ENCODE data around the gene SHC3. TPM values are rescaled to one million over a fixed set of nuclear protein-coding genes. Genes with fewer than 3 reads are reported as not detected.

Gene SHC3
- total and polyA plus RNA-seq, 2 experiments from 2014 or later: 1.3 to 2.9 TPM

DNA sequence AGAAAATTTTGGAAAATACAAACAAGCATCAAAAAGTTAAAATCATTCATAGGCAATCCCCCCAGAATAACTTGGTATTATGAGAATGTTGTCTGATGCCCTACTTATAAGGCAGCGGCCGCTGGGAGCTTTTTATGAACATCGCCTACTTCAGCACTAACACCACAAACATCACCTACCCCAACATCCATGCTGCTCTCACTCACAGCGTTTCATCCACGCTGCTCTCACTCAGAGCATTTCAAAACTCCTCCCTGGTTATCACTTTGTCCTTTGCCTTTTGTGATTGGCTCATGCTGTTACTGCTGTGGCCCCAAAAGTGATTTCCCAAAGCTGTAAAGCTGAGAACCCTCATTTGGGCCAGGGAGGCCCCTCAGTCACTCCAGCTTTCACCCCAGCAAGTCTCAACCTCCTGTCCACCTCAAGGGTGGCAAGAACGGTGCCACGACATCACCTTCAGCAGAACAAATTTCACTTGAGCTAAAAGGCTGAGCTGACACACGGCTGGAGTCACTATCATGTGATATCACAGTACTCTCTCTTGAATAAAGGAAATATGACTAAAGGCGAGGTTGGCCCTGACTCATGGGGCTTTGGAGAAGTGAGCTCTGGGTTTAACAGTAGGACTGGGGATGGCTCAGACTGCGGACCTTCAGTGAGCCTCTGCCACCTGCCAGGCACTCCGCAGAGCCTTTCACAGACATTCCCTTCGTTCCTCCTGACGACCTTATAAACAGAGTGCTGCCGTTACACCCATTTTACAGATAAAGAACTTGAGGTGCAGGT is 25.2 kb downstream of the SHC3 start:
- H3F3A ChIP-seq (replicated peaks; ENCODE audit: low read depth): no peaks in the 10 kb centered on the region
- no peaks in the 10 kb centered on the region for H3K79me2 ChIP-seq (replicated peaks; ENCODE audit: insufficient read depth)
- Mint-ChIP-seq H3K9me3 (no peaks in the 10 kb centered on the region), H3K27ac (no peak overlapping the region), H3K4me1 (no peaks in the 10 kb centered on the region), H3K36me3 (ENCODE audit: low read depth) (no peaks in the 10 kb centered on the region), H3K4me3 (no peak overlapping the region), H3K27me3 (ENCODE audit: insufficient read depth, low read depth, poor library complexity) (no peaks in the 10 kb centered on the region)
- no peak overlapping the region for H3K4me3 ChIP-seq
- DNase-seq (ENCODE audit: low spot score): no peak
- H3K36me3 ChIP-seq (ENCODE audit: insufficient read depth): no peaks in the 10 kb centered on the region
- TF ChIP-seq, protein P1, sequence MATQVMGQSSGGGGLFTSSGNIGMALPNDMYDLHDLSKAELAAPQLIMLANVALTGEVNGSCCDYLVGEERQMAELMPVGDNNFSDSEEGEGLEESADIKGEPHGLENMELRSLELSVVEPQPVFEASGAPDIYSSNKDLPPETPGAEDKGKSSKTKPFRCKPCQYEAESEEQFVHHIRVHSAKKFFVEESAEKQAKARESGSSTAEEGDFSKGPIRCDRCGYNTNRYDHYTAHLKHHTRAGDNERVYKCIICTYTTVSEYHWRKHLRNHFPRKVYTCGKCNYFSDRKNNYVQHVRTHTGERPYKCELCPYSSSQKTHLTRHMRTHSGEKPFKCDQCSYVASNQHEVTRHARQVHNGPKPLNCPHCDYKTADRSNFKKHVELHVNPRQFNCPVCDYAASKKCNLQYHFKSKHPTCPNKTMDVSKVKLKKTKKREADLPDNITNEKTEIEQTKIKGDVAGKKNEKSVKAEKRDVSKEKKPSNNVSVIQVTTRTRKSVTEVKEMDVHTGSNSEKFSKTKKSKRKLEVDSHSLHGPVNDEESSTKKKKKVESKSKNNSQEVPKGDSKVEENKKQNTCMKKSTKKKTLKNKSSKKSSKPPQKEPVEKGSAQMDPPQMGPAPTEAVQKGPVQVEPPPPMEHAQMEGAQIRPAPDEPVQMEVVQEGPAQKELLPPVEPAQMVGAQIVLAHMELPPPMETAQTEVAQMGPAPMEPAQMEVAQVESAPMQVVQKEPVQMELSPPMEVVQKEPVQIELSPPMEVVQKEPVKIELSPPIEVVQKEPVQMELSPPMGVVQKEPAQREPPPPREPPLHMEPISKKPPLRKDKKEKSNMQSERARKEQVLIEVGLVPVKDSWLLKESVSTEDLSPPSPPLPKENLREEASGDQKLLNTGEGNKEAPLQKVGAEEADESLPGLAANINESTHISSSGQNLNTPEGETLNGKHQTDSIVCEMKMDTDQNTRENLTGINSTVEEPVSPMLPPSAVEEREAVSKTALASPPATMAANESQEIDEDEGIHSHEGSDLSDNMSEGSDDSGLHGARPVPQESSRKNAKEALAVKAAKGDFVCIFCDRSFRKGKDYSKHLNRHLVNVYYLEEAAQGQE (IDR thresholded peaks at IDR 0.05; ENCODE audit: unreplicated experiment): no peak
- no peak for TF ChIP-seq STAT1 (IDR thresholded peaks at IDR 0.05; ENCODE audit: unreplicated experiment)
- no peak for TF ChIP-seq ZNF331 (CRISPR knock-in tag; IDR thresholded peaks at IDR 0.05; ENCODE audit: low read depth)
- TF ChIP-seq JUNB (IDR thresholded peaks at IDR 0.05; ENCODE audit: unreplicated experiment): no peak
- TF ChIP-seq ZNF114 (CRISPR knock-in tag; IDR thresholded peaks at IDR 0.05): no peak
- TF ChIP-seq, protein P2, sequence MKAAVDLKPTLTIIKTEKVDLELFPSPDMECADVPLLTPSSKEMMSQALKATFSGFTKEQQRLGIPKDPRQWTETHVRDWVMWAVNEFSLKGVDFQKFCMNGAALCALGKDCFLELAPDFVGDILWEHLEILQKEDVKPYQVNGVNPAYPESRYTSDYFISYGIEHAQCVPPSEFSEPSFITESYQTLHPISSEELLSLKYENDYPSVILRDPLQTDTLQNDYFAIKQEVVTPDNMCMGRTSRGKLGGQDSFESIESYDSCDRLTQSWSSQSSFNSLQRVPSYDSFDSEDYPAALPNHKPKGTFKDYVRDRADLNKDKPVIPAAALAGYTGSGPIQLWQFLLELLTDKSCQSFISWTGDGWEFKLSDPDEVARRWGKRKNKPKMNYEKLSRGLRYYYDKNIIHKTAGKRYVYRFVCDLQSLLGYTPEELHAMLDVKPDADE (IDR thresholded peaks at IDR 0.05): no peak
- TF ChIP-seq POLR2AphosphoS5 (IDR thresholded peaks at IDR 0.05; ENCODE audit: low read depth): no peak
- no peak for TF ChIP-seq CREB1 (CRISPR knock-in tag; IDR thresholded peaks at IDR 0.05; ENCODE audit: low read depth)
- TF ChIP-seq ZNF462 (CRISPR knock-in tag; IDR thresholded peaks at IDR 0.05): no peak
- TF ChIP-seq EZH2phosphoT487 (IDR thresholded peaks at IDR 0.05; ENCODE audit: unreplicated experiment): no peak
- TF ChIP-seq, protein P3, sequence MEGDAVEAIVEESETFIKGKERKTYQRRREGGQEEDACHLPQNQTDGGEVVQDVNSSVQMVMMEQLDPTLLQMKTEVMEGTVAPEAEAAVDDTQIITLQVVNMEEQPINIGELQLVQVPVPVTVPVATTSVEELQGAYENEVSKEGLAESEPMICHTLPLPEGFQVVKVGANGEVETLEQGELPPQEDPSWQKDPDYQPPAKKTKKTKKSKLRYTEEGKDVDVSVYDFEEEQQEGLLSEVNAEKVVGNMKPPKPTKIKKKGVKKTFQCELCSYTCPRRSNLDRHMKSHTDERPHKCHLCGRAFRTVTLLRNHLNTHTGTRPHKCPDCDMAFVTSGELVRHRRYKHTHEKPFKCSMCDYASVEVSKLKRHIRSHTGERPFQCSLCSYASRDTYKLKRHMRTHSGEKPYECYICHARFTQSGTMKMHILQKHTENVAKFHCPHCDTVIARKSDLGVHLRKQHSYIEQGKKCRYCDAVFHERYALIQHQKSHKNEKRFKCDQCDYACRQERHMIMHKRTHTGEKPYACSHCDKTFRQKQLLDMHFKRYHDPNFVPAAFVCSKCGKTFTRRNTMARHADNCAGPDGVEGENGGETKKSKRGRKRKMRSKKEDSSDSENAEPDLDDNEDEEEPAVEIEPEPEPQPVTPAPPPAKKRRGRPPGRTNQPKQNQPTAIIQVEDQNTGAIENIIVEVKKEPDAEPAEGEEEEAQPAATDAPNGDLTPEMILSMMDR (conservative IDR thresholded peaks at IDR 0.05; ENCODE audit: low read depth in 2 of 2): no peak
- TF ChIP-seq NANOG (IDR thresholded peaks at IDR 0.05; ENCODE audit: borderline replicate concordance): no peak
- TF ChIP-seq EZH2 (IDR thresholded peaks at IDR 0.05; ENCODE audit: low read depth, unreplicated experiment): no peak
- H3K27me3 ChIP-seq (ENCODE audit: insufficient read depth): no peaks in the 10 kb centered on the region
- no peak for ATAC-seq
- no peaks in the 10 kb centered on the region for H3K9me2 ChIP-seq (ENCODE audit: insufficient read depth)
- H2AFZ ChIP-seq: no peak overlapping the region
- no peak overlapping the region for H3K4me2 ChIP-seq
- H3K27ac ChIP-seq (ENCODE audit: low read depth): no peak overlapping the region
- H3K4me1 ChIP-seq (ENCODE audit: insufficient read depth): no peaks in the 10 kb centered on the region
- H4K20me1 ChIP-seq (replicated peaks; ENCODE audit: insufficient read depth): no peaks in the 10 kb centered on the region

Data from GM23338 (cell line).